Amygdala (tissue), 56 donors: ENCODE results near the gene RLIM.

Experiments used
- DNase-seq, 56 donors: peaks; one replicate each; lab custom pipeline; 2025; lab: John Stamatoyannopoulos, UW

RLIM gene

GRCh38 chrX:74540635-74541249 lies 73.7 kb downstream of the RLIM start:
- DNase-seq = no peak

- peak in 20 of 56 donors; percentile 0 to 56 (median 8) for DNase-seq
These were observed 77.5 kb downstream of the RLIM start for GRCh38 chrX:74536832-74537371.

GRCh38 chrX:74536152-74536831 lies 78.1 kb downstream of the RLIM start:
- DNase-seq = peak in 53 of 56 donors; percentile 1 to 70 (median 37)

- peak in 47 of 56 donors; percentile 0 to 58 (median 17) for DNase-seq
These were observed 78.8 kb downstream of the RLIM start for GRCh38 chrX:74535408-74536151.
